T-helper 17 cell (primary cell): ENCODE data around the gene KEL. TPM values are rescaled to one million over a fixed set of nuclear protein-coding genes. Genes with fewer than 3 reads are reported as not detected.

Source experiments
- ATAC-seq: fragments of 150-1000 bp; cut with Tn5 transposase; 2 replicates; pipeline ENCODE4 v1.10.0; 2021; ENCODE audit warnings: mild to moderate bottlenecking, moderate library complexity
- DNase-seq, 3 donors: peaks; one replicate each; pipeline versions ENCODE4 v3.0.0 to v3.0.0-alpha.2; 2020 to 2021
- H3K9me3 ChIP-seq: one replicate; pipeline ENCODE4 v1.7.0; 2013; ENCODE audit warnings: low read length, mild to moderate bottlenecking; ENCODE audit not compliant: control insufficient read depth, poor library complexity, severe bottlenecking
- H3K27ac Mint-ChIP-seq: one replicate; pipeline ENCODE4 v1.8.0; 2022; ENCODE audit warnings: mild to moderate bottlenecking, moderate library complexity, mixed read lengths
- H3K27me3 Mint-ChIP-seq: one replicate; pipeline ENCODE4 v1.8.0; 2022; ENCODE audit warnings: mixed read lengths
- H3K36me3 Mint-ChIP-seq: one replicate; pipeline ENCODE4 v1.8.0; 2022; ENCODE audit warnings: low read depth, mixed read lengths
- H3K4me1 Mint-ChIP-seq: one replicate; pipeline ENCODE4 v1.8.0; 2022; ENCODE audit warnings: mild to moderate bottlenecking, mixed read lengths
- H3K4me3 Mint-ChIP-seq: one replicate; pipeline ENCODE4 v1.8.0; 2022; ENCODE audit warnings: mild to moderate bottlenecking, moderate library complexity, mixed read lengths
- total RNA-seq, 4 donors: library from RNA in 2 of 4; stranded (reverse) in 2 of 4; gene quantifications; one replicate each; pipeline ENCODE4 v1.2.3 and lab custom pipeline; 2022 to 2026

KEL gene
- total RNA-seq, 2 donors from 2014 or later = 0.52 to 3.3 TPM

- peaks cover 8% of the 10 kb centered on the region for H3K4me1 Mint-ChIP-seq
- H3K27ac Mint-ChIP-seq = no peak within 1 kb of the TSS
- H3K36me3 Mint-ChIP-seq = peaks cover 7% of the 10 kb centered on the region
- ATAC-seq (no peak), DNase-seq (no peak)
- no peaks in the 10 kb centered on the region for H3K9me3 ChIP-seq
- no peak within 1 kb of the TSS for H3K4me3 Mint-ChIP-seq
- peaks cover 33% of the 10 kb centered on the region for H3K27me3 Mint-ChIP-seq
Observed at GRCh38 chr7:142933624-142934023, 28.5 kb downstream of the KEL start, which contains the start of gene TRPV5. Gene TRPV5, minus strand, starts transcription at chr7:142933746. Its CDS starts 287 bp downstream, at chr7:142933459.

GRCh38 chr7:142933092-142933475, 29.1 kb downstream of the KEL start:
- Mint-ChIP-seq H3K36me3 (peaks cover 7% of the 10 kb centered on the region), H3K4me1 (peaks cover 8% of the 10 kb centered on the region), H3K27me3 (peaks cover 33% of the 10 kb centered on the region), H3K4me3 (no peak overlapping the region), H3K27ac (no peak overlapping the region)
- DNase-seq (no peak), ATAC-seq (no peak)
- no peaks in the 10 kb centered on the region for H3K9me3 ChIP-seq

GRCh38 chr7:142932386-142933091, 29.6 kb downstream of the KEL start:
- H3K9me3 ChIP-seq = no peaks in the 10 kb centered on the region
- no peak for DNase-seq
- ATAC-seq = no peak
- H3K36me3 Mint-ChIP-seq = peaks cover 7% of the 10 kb centered on the region
- H3K27ac Mint-ChIP-seq = no peak overlapping the region
- H3K27me3 Mint-ChIP-seq = peaks cover 33% of the 10 kb centered on the region
- peaks cover 9% of the 10 kb centered on the region for H3K4me1 Mint-ChIP-seq
- no peak overlapping the region for H3K4me3 Mint-ChIP-seq

- Mint-ChIP-seq H3K4me3 (no peak overlapping the region), H3K4me1 (peaks cover 12% of the 10 kb centered on the region), H3K36me3 (peaks cover 4% of the 10 kb centered on the region), H3K27me3 (peaks cover 29% of the 10 kb centered on the region), H3K27ac (no peak overlapping the region)
- DNase-seq (no peak), ATAC-seq (no peak)
- no peaks in the 10 kb centered on the region for H3K9me3 ChIP-seq
Observed at GRCh38 chr7:142930126-142930730, 31.9 kb downstream of the KEL start.

GRCh38 chr7:142927949-142928348, 34.2 kb downstream of the KEL start:
- peaks cover 24% of the 10 kb centered on the region for H3K27me3 Mint-ChIP-seq
- no peak overlapping the region for H3K27ac Mint-ChIP-seq
- peaks cover 8% of the 10 kb centered on the region for H3K4me1 Mint-ChIP-seq
- ATAC-seq (no peak), DNase-seq (no peak)
- H3K9me3 ChIP-seq = no peaks in the 10 kb centered on the region
- H3K36me3 Mint-ChIP-seq = peaks cover 3% of the 10 kb centered on the region
- no peak overlapping the region for H3K4me3 Mint-ChIP-seq

- no peak overlapping the region for H3K27ac Mint-ChIP-seq
- peaks cover 3% of the 10 kb centered on the region for H3K36me3 Mint-ChIP-seq
- peaks cover 23% of the 10 kb centered on the region for H3K27me3 Mint-ChIP-seq
- no peaks in the 10 kb centered on the region for H3K9me3 ChIP-seq
- H3K4me3 Mint-ChIP-seq = no peak overlapping the region
- H3K4me1 Mint-ChIP-seq = peaks cover 7% of the 10 kb centered on the region
- ATAC-seq = peak; percentile 45
- DNase-seq = no peak
Observed at GRCh38 chr7:142927085-142927745, 34.9 kb downstream of the KEL start.

GRCh38 chr7:142925413-142925812, 36.8 kb downstream of the KEL start:
- no peaks in the 10 kb centered on the region for H3K9me3 ChIP-seq
- H3K36me3 Mint-ChIP-seq = peaks cover under 1% of the 10 kb centered on the region
- no peak for ATAC-seq
- peaks cover 27% of the 10 kb centered on the region for H3K27me3 Mint-ChIP-seq
- DNase-seq = no peak
- no peak overlapping the region for H3K4me3 Mint-ChIP-seq
- H3K27ac Mint-ChIP-seq = no peak overlapping the region
- H3K4me1 Mint-ChIP-seq = peaks cover 7% of the 10 kb centered on the region

- no peaks in the 10 kb centered on the region for H3K9me3 ChIP-seq
- Mint-ChIP-seq H3K4me1 (peaks cover 7% of the 10 kb centered on the region), H3K4me3 (no peak overlapping the region), H3K36me3 (no peaks in the 10 kb centered on the region), H3K27ac (no peak overlapping the region), H3K27me3 (peaks cover 32% of the 10 kb centered on the region)
- ATAC-seq (no peak), DNase-seq (no peak)
Observed at GRCh38 chr7:142923391-142923790, 38.8 kb downstream of the KEL start.

- no peak overlapping the region for H3K27ac Mint-ChIP-seq
- H3K9me3 ChIP-seq = no peaks in the 10 kb centered on the region
- peaks cover 2% of the 10 kb centered on the region for H3K36me3 Mint-ChIP-seq
- no peak for ATAC-seq
- no peaks in the 10 kb centered on the region for H3K4me1 Mint-ChIP-seq
- H3K4me3 Mint-ChIP-seq = no peak overlapping the region
- DNase-seq = no peak
- peaks cover 47% of the 10 kb centered on the region for H3K27me3 Mint-ChIP-seq
Observed at GRCh38 chr7:142919656-142920055, 42.5 kb downstream of the KEL start.

GRCh38 chr7:142918901-142919300, 43.3 kb downstream of the KEL start:
- no peak for DNase-seq
- H3K27me3 Mint-ChIP-seq = peaks cover 54% of the 10 kb centered on the region
- peaks cover 2% of the 10 kb centered on the region for H3K36me3 Mint-ChIP-seq
- no peak for ATAC-seq
- no peak overlapping the region for H3K27ac Mint-ChIP-seq
- H3K4me3 Mint-ChIP-seq = no peak overlapping the region
- H3K9me3 ChIP-seq = no peaks in the 10 kb centered on the region
- no peaks in the 10 kb centered on the region for H3K4me1 Mint-ChIP-seq

GRCh38 chr7:142917447-142917846, 44.7 kb downstream of the KEL start:
- no peaks in the 10 kb centered on the region for H3K4me1 Mint-ChIP-seq
- no peaks in the 10 kb centered on the region for H3K9me3 ChIP-seq
- ATAC-seq = no peak
- peak overlapping the region; percentile 70 for H3K27ac Mint-ChIP-seq
- peaks cover 2% of the 10 kb centered on the region for H3K36me3 Mint-ChIP-seq
- DNase-seq = no peak
- peaks cover 60% of the 10 kb centered on the region for H3K27me3 Mint-ChIP-seq
- H3K4me3 Mint-ChIP-seq = no peak overlapping the region

GRCh38 chr7:142916508-142916907, 45.7 kb downstream of the KEL start:
- no peak for ATAC-seq
- H3K4me3 Mint-ChIP-seq = no peak overlapping the region
- H3K27ac Mint-ChIP-seq = peak overlapping the region; percentile 70
- peaks cover 2% of the 10 kb centered on the region for H3K4me1 Mint-ChIP-seq
- peaks cover 64% of the 10 kb centered on the region for H3K27me3 Mint-ChIP-seq
- DNase-seq = no peak
- peaks cover 2% of the 10 kb centered on the region for H3K36me3 Mint-ChIP-seq
- H3K9me3 ChIP-seq = no peaks in the 10 kb centered on the region

GRCh38 chr7:142915315-142915714, 46.8 kb downstream of the KEL start:
- peaks cover 2% of the 10 kb centered on the region for H3K4me1 Mint-ChIP-seq
- ATAC-seq (no peak), DNase-seq (no peak)
- H3K4me3 Mint-ChIP-seq = no peak overlapping the region
- H3K27me3 Mint-ChIP-seq = peaks cover 74% of the 10 kb centered on the region
- H3K9me3 ChIP-seq = no peaks in the 10 kb centered on the region
- H3K36me3 Mint-ChIP-seq = peaks cover 5% of the 10 kb centered on the region
- H3K27ac Mint-ChIP-seq = no peak overlapping the region
